Effector memory CD8-positive, alpha-beta T cell (primary cell): ENCODE measurements around the gene MAN1B1.

Experiments
- ATAC-seq: fragments of 150-1000 bp; cut with Tn5 transposase; replicated peaks from 2 replicates; pipeline ENCODE4 v1.10.0; 2021; ENCODE audit warnings: mild to moderate bottlenecking, moderate library complexity
- DNase-seq, 3 experiments: peaks; one replicate each; pipeline ENCODE4 v3.0.0; 2021
- H3K27ac Mint-ChIP-seq, 2 donors: one replicate each; pipeline ENCODE4 v1.8.0; 2022; ENCODE audit warnings: mild to moderate bottlenecking in 2 of 2, mixed read lengths in 2 of 2, moderate library complexity in 2 of 2
- H3K27me3 Mint-ChIP-seq, 2 donors: one replicate each; pipeline ENCODE4 v1.8.0; 2022; ENCODE audit warnings: mixed read lengths in 2 of 2
- H3K36me3 Mint-ChIP-seq: one replicate; pipeline ENCODE4 v1.8.0; 2022; ENCODE audit warnings: mild to moderate bottlenecking, moderate library complexity, mixed read lengths; ENCODE audit not compliant: insufficient read depth
- H3K4me1 Mint-ChIP-seq, 2 donors: one replicate each; pipeline ENCODE4 v1.8.0; 2022; ENCODE audit warnings: low read depth in 2 of 2, mixed read lengths in 2 of 2
- H3K4me3 Mint-ChIP-seq, 2 donors: one replicate each; pipeline ENCODE4 v1.8.0; 2022; ENCODE audit warnings: mild to moderate bottlenecking in 2 of 2, mixed read lengths in 2 of 2, moderate library complexity in 2 of 2
- H3K9me3 Mint-ChIP-seq, 2 donors: one replicate each; pipeline ENCODE4 v1.8.0; 2022; ENCODE audit warnings: mixed read lengths in 2 of 2

The MAN1B1 gene

GRCh38 chr9:137068539-137069507, 18.0 kb upstream of the MAN1B1 start:
- no peaks in the 10 kb centered on the region for H3K9me3 Mint-ChIP-seq
- H3K36me3 Mint-ChIP-seq: peaks cover 8% of the 10 kb centered on the region
- H3K27me3 Mint-ChIP-seq: peaks cover 0 to 7% of the 10 kb centered on the region in 2 donors
- ATAC-seq (no peak), DNase-seq (no peak)
- peak overlapping the region in 1 of 2 donors; percentile 62 for H3K27ac Mint-ChIP-seq
- H3K4me3 Mint-ChIP-seq: peak overlapping the region; percentile 25 to 78
- H3K4me1 Mint-ChIP-seq: peaks cover 10 to 15% of the 10 kb centered on the region in 2 donors

- H3K4me1 Mint-ChIP-seq: peaks cover 10 to 12% of the 10 kb centered on the region in 2 donors
- ATAC-seq (no peak), DNase-seq (no peak)
- peak overlapping the region; percentile 25 to 34 for H3K4me3 Mint-ChIP-seq
- H3K27me3 Mint-ChIP-seq: peaks cover 0 to 7% of the 10 kb centered on the region in 2 donors
- no peaks in the 10 kb centered on the region for H3K9me3 Mint-ChIP-seq
- no peak overlapping the region for H3K27ac Mint-ChIP-seq
- peaks cover 8% of the 10 kb centered on the region for H3K36me3 Mint-ChIP-seq
Observed at GRCh38 chr9:137069508-137070091, 17.2 kb upstream of the MAN1B1 start.

GRCh38 chr9:137070201-137070905, 16.4 kb upstream of the MAN1B1 start, which contains the start of gene SAPCD2:
TSS of gene SAPCD2 (minus strand) at chr9:137070557. CDS start at chr9:137070460, 97 bp downstream.
- no peaks in the 10 kb centered on the region for H3K9me3 Mint-ChIP-seq
- peak within 1 kb of the TSS; percentile 75 to 78 for H3K4me3 Mint-ChIP-seq
- H3K27ac Mint-ChIP-seq: peak within 1 kb of the TSS; percentile 65 to 79
- peaks cover 0 to 7% of the 10 kb centered on the region in 2 donors for H3K27me3 Mint-ChIP-seq
- H3K4me1 Mint-ChIP-seq: peaks cover 10 to 12% of the 10 kb centered on the region in 2 donors
- peak; percentile 75 to 80 (median 79) for DNase-seq
- H3K36me3 Mint-ChIP-seq: peaks cover 8% of the 10 kb centered on the region
- ATAC-seq: peak; percentile 91

- DNase-seq: no peak
- H3K4me1 Mint-ChIP-seq: peaks cover 10 to 12% of the 10 kb centered on the region in 2 donors
- H3K9me3 Mint-ChIP-seq: no peaks in the 10 kb centered on the region
Observed at GRCh38 chr9:137070906-137071275, 15.9 kb upstream of the MAN1B1 start.

GRCh38 chr9:137071282-137071681, 15.5 kb upstream of the MAN1B1 start:
- Mint-ChIP-seq H3K27me3 (peaks cover 0 to 7% of the 10 kb centered on the region in 2 donors), H3K4me1 (peaks cover 10 to 12% of the 10 kb centered on the region in 2 donors), H3K9me3 (no peaks in the 10 kb centered on the region), H3K27ac (no peak overlapping the region), H3K36me3 (peaks cover 8% of the 10 kb centered on the region), H3K4me3 (peak overlapping the region; percentile 75 to 78)
- no peak for ATAC-seq
- DNase-seq: no peak

More at GRCh38 chr9:137070906-137071275, 15.9 kb upstream of the MAN1B1 start:
- Mint-ChIP-seq H3K36me3 (peaks cover 8% of the 10 kb centered on the region), H3K27me3 (peaks cover 0 to 7% of the 10 kb centered on the region in 2 donors), H3K4me3 (peak overlapping the region; percentile 75 to 78), H3K27ac (peak overlapping the region; percentile 65 to 79)
- no peak for ATAC-seq

GRCh38 chr9:137073992-137074399, 12.8 kb upstream of the MAN1B1 start:
- no peaks in the 10 kb centered on the region for H3K9me3 Mint-ChIP-seq
- no peak overlapping the region for H3K27ac Mint-ChIP-seq
- H3K4me3 Mint-ChIP-seq: no peak overlapping the region
- no peak for DNase-seq
- no peak for ATAC-seq
- peaks cover 6 to 10% of the 10 kb centered on the region in 2 donors for H3K4me1 Mint-ChIP-seq
- H3K36me3 Mint-ChIP-seq: peaks cover 4% of the 10 kb centered on the region
- H3K27me3 Mint-ChIP-seq: no peaks in the 10 kb centered on the region

GRCh38 chr9:137074657-137075274, 12.0 kb upstream of the MAN1B1 start:
- no peak overlapping the region for H3K4me3 Mint-ChIP-seq
- no peak for ATAC-seq
- no peak overlapping the region for H3K27ac Mint-ChIP-seq
- DNase-seq: no peak
- H3K27me3 Mint-ChIP-seq: no peaks in the 10 kb centered on the region
- H3K4me1 Mint-ChIP-seq: peaks cover 6 to 10% of the 10 kb centered on the region in 2 donors
- no peaks in the 10 kb centered on the region for H3K9me3 Mint-ChIP-seq
- peaks cover 4% of the 10 kb centered on the region for H3K36me3 Mint-ChIP-seq

- DNase-seq (no peak), ATAC-seq (no peak)
- Mint-ChIP-seq H3K27me3 (no peaks in the 10 kb centered on the region), H3K27ac (no peak overlapping the region), H3K4me3 (no peak overlapping the region), H3K4me1 (peaks cover 6 to 10% of the 10 kb centered on the region in 2 donors), H3K36me3 (peaks cover 3% of the 10 kb centered on the region), H3K9me3 (no peaks in the 10 kb centered on the region)
Observed at GRCh38 chr9:137075275-137075775, 11.5 kb upstream of the MAN1B1 start.

GRCh38 chr9:137076636-137077009, 10.2 kb upstream of the MAN1B1 start:
- peak overlapping the region; percentile 68 to 73 for H3K4me3 Mint-ChIP-seq
- H3K4me1 Mint-ChIP-seq: peaks cover 0 to 2% of the 10 kb centered on the region in 2 donors
- no peaks in the 10 kb centered on the region for H3K36me3 Mint-ChIP-seq
- no peak overlapping the region for H3K27ac Mint-ChIP-seq
- no peaks in the 10 kb centered on the region for H3K9me3 Mint-ChIP-seq
- DNase-seq (no peak), ATAC-seq (no peak)
- no peaks in the 10 kb centered on the region for H3K27me3 Mint-ChIP-seq

- ATAC-seq (peak; percentile 77), DNase-seq (peak; percentile 41 to 50 (median 43))
- peak within 1 kb of the TSS; percentile 72 to 73 for H3K4me3 Mint-ChIP-seq
- H3K4me1 Mint-ChIP-seq: peaks cover 0 to 2% of the 10 kb centered on the region in 2 donors
- H3K27me3 Mint-ChIP-seq: no peaks in the 10 kb centered on the region
- H3K27ac Mint-ChIP-seq: no peak within 1 kb of the TSS
- H3K9me3 Mint-ChIP-seq: no peaks in the 10 kb centered on the region
- H3K36me3 Mint-ChIP-seq: no peaks in the 10 kb centered on the region
Observed at GRCh38 chr9:137077010-137077747, 9.6 kb upstream of the MAN1B1 start, which contains the start of gene UAP1L1. TSS of gene UAP1L1 (plus strand) at chr9:137077517. CDS start at chr9:137077533, 16 bp downstream.

- Mint-ChIP-seq H3K36me3 (no peaks in the 10 kb centered on the region), H3K9me3 (no peaks in the 10 kb centered on the region), H3K27ac (no peak overlapping the region), H3K4me1 (peaks cover 0 to 2% of the 10 kb centered on the region in 2 donors), H3K27me3 (no peaks in the 10 kb centered on the region), H3K4me3 (peak overlapping the region; percentile 72 to 73)
- ATAC-seq (peak; percentile 58), DNase-seq (peak in 2 of 3 experiments; percentile 19 to 29)
Observed at GRCh38 chr9:137077758-137078693, 8.8 kb upstream of the MAN1B1 start.
